H9 (cell line): Measurements from ENCODE around the gene NDE1. TPM values are rescaled to one million over a fixed set of nuclear protein-coding genes. Genes with fewer than 3 reads are reported as not detected.

ENCODE experiments used
- DNase-seq: peaks from one replicate; pipeline ENCODE4 v3.0.0-alpha.2; 2017
- H2AFZ ChIP-seq: one replicate; pipeline ENCODE4 v1.6.1; 2013; ENCODE audit warnings: mild to moderate bottlenecking, low read length, control low read depth, moderate library complexity
- H2AK5ac ChIP-seq: 2 replicates; pipeline ENCODE4 v1.6.1; 2013; ENCODE audit warnings: low read length, control low read depth, mixed read lengths; ENCODE audit not compliant: insufficient read length
- H2BK120ac ChIP-seq: one replicate; pipeline ENCODE4 v1.6.1; 2013; ENCODE audit warnings: low read depth, mild to moderate bottlenecking, low read length, control low read depth, inconsistent platforms; ENCODE audit not compliant: poor library complexity, severe bottlenecking
- H2BK12ac ChIP-seq: 2 replicates; pipeline ENCODE4 v1.6.1; 2013; ENCODE audit warnings: low read length, control low read depth, mixed read lengths, low read depth; ENCODE audit not compliant: insufficient read length
- H2BK15ac ChIP-seq: 2 replicates; pipeline ENCODE4 v1.6.1; 2013; ENCODE audit warnings: low read depth, low read length, control low read depth
- H2BK20ac ChIP-seq: one replicate; pipeline ENCODE4 v1.6.1; 2013; ENCODE audit warnings: low read depth, mild to moderate bottlenecking, low read length, control low read depth, inconsistent platforms; ENCODE audit not compliant: poor library complexity, severe bottlenecking
- H2BK5ac ChIP-seq: 2 replicates; pipeline ENCODE4 v1.6.1; 2013; ENCODE audit warnings: low read length, control low read depth, mixed read lengths; ENCODE audit not compliant: insufficient read length
- H3K14ac ChIP-seq: 2 replicates; pipeline ENCODE4 v1.6.1; 2013; ENCODE audit warnings: low read length, control low read depth; ENCODE audit not compliant: insufficient read depth
- H3K18ac ChIP-seq: 2 replicates; pipeline ENCODE4 v1.6.1; 2013; ENCODE audit warnings: low read depth, mild to moderate bottlenecking, mixed read lengths, low read length, control low read depth; ENCODE audit not compliant: insufficient read length
- H3K23ac ChIP-seq: 2 replicates; pipeline ENCODE4 v1.6.1; 2013; ENCODE audit warnings: low read length, control low read depth, mixed read lengths, low read depth; ENCODE audit not compliant: insufficient read length
- H3K23me2 ChIP-seq: 2 replicates; pipeline ENCODE4 v1.6.1; 2013; ENCODE audit warnings: low read depth, mild to moderate bottlenecking, mixed read lengths, low read length, control low read depth; ENCODE audit not compliant: insufficient read length, poor library complexity, severe bottlenecking
- H3K27ac ChIP-seq: 2 replicates; pipeline ENCODE4 v1.5.1; 2013; ENCODE audit warnings: low read length, control low read depth, mixed read lengths, low read depth; ENCODE audit not compliant: insufficient read length
- H3K27me3 ChIP-seq: 2 replicates; pipeline ENCODE4 v1.6.1; 2013; ENCODE audit warnings: low read length, control low read depth, inconsistent platforms; ENCODE audit not compliant: insufficient read depth
- H3K4ac ChIP-seq: 2 replicates; pipeline ENCODE4 v1.6.1; 2013; ENCODE audit warnings: low read depth, mild to moderate bottlenecking, control low read depth, inconsistent platforms, low read length, moderate library complexity
- H3K4me1 ChIP-seq: 2 replicates; pipeline ENCODE4 v1.6.1; 2013; ENCODE audit warnings: low read length, control low read depth, inconsistent platforms; ENCODE audit not compliant: insufficient read depth
- H3K4me2 ChIP-seq: 2 replicates; pipeline ENCODE4 v1.6.1; 2013; ENCODE audit warnings: low read length, control low read depth, mixed read lengths; ENCODE audit not compliant: insufficient read length, insufficient read depth
- H3K56ac ChIP-seq: 2 replicates; pipeline ENCODE4 v1.6.1; 2013; ENCODE audit warnings: low read depth, mild to moderate bottlenecking, mixed read lengths, low read length, control low read depth; ENCODE audit not compliant: insufficient read length
- H3K79me1 ChIP-seq: 2 replicates; pipeline ENCODE4 v1.6.1; 2013; ENCODE audit warnings: low read depth, mild to moderate bottlenecking, moderate library complexity, low read length, control low read depth, inconsistent platforms; ENCODE audit not compliant: insufficient read depth, poor library complexity, severe bottlenecking
- H3K79me2 ChIP-seq: 2 replicates; pipeline ENCODE4 v1.6.1; 2013; ENCODE audit warnings: low read length, control low read depth, inconsistent platforms; ENCODE audit not compliant: insufficient read depth
- H3K9ac ChIP-seq: 2 replicates; pipeline ENCODE4 v1.6.1; 2013; ENCODE audit warnings: low read length, control low read depth, mixed read lengths; ENCODE audit not compliant: insufficient read length; ENCODE audit errors: extremely low read depth
- H3K9me3 ChIP-seq: one replicate; pipeline ENCODE4 v1.6.1; 2013; ENCODE audit warnings: low read depth, low read length, inconsistent platforms; ENCODE audit not compliant: control insufficient read depth
- H3T11ph ChIP-seq: one replicate; pipeline ENCODE4 v1.6.1; 2013; ENCODE audit warnings: mild to moderate bottlenecking, low read length, control low read depth, inconsistent platforms
- H4K20me1 ChIP-seq: one replicate; pipeline ENCODE4 v1.6.1; 2013; ENCODE audit not compliant: control insufficient read depth, insufficient read length, insufficient read depth
- H4K5ac ChIP-seq: 2 replicates; pipeline ENCODE4 v1.6.1; 2013; ENCODE audit warnings: low read depth, mild to moderate bottlenecking, mixed read lengths, low read length, control low read depth; ENCODE audit not compliant: insufficient read length
- H4K8ac ChIP-seq: replicated peaks from 2 replicates; pipeline ENCODE4 v1.6.1; 2013; ENCODE audit warnings: low read length, control low read depth, mixed read lengths, low read depth; ENCODE audit not compliant: insufficient read length
- H4K91ac ChIP-seq: 2 replicates; pipeline ENCODE4 v1.6.1; 2013; ENCODE audit warnings: low read depth, mild to moderate bottlenecking, moderate library complexity, mixed read lengths, low read length, control low read depth; ENCODE audit not compliant: insufficient read length
- H3K27ac Mint-ChIP-seq, 3 experiments: 2 replicates in 2 of 3; 3 replicates in 1 of 3; pipeline ENCODE4 v1.8.0; 2020 to 2021; ENCODE audit warnings: mixed read lengths in 3 of 3, mild to moderate bottlenecking in 1 of 3, moderate library complexity in 1 of 3
- H3K27me3 Mint-ChIP-seq: 2 replicates; pipeline ENCODE4 v1.8.0; 2021; ENCODE audit warnings: low read depth, mild to moderate bottlenecking, moderate library complexity, mixed read lengths
- H3K36me3 Mint-ChIP-seq, 3 experiments: 2 replicates in 2 of 3; 3 replicates in 1 of 3; pipeline ENCODE4 v1.8.0; 2020 to 2021; ENCODE audit warnings: low read depth in 3 of 3, mixed read lengths in 3 of 3; ENCODE audit not compliant: insufficient read depth in 1 of 3
- H3K4me1 Mint-ChIP-seq, 2 experiments: 2 replicates each; pipeline ENCODE4 v1.8.0; 2020; ENCODE audit warnings: mixed read lengths in 2 of 2
- H3K4me3 Mint-ChIP-seq, 2 experiments: 2 replicates in 1 of 2; 3 replicates in 1 of 2; pipeline ENCODE4 v1.8.0; 2020 to 2021; ENCODE audit warnings: mild to moderate bottlenecking in 2 of 2, mixed read lengths in 2 of 2, moderate library complexity in 1 of 2
- H3K9me3 Mint-ChIP-seq, 2 experiments: 2 replicates in 1 of 2; 3 replicates in 1 of 2; pipeline ENCODE4 v1.8.0; 2020; ENCODE audit warnings: mild to moderate bottlenecking in 2 of 2, mixed read lengths in 2 of 2, moderate library complexity in 1 of 2
- CTCF ChIP-seq: fragments of 200-600 bp; sonication (generic); conservative IDR thresholded peaks from 3 replicates; pipeline ENCODE4 v1.8.0; 2021; ENCODE audit warnings: antibody characterized with exemption, mild to moderate bottlenecking
- WGBS: extraction: QIAGEN DNeasy Blood & Tissue Kit; methylation state at CpG from one replicate; pipeline ENCODE4 v1.1.7; 2013; ENCODE audit warnings: missing lambda C conversion rate, low lambda C conversion rate, mixed read lengths; ENCODE audit not compliant: insufficient read length; ENCODE audit errors: extremely low coverage; 5-methylcytosine and 5-hydroxymethylcytosine counted together
- total RNA-seq: library from RNA; stranded (reverse); gene quantifications from 2 replicates; pipeline ENCODE4 v1.2.1, GENCODE V29; 2021

Gene NDE1
- total RNA-seq, 1 experiment from 2014 or later: 49.6 TPM

GRCh38 chr16:15658149-15658548 is 8.1 kb downstream of the NDE1 start:
- no peak overlapping the region for H3T11ph ChIP-seq
- no peak for TF ChIP-seq CTCF
- H3K56ac ChIP-seq: no peak overlapping the region
- no peak overlapping the region for H3K4ac ChIP-seq
- H3K79me1 ChIP-seq: peaks cover 3% of the 10 kb centered on the region
- no peak overlapping the region for H2BK15ac ChIP-seq
- Mint-ChIP-seq H3K4me3 (no peak overlapping the region), H3K4me1 (peaks cover 0 to 3% of the 10 kb centered on the region in 2 experiments; a peak in 1 of 4 replicates), H3K27me3 (no peaks in the 10 kb centered on the region; the same call in 1 of the 2 replicates), H3K27ac (no peak overlapping the region), H3K9me3 (no peaks in the 10 kb centered on the region), H3K36me3 (peaks cover 2 to 14% (median 9%) of the 10 kb centered on the region in 3 experiments; a peak in 5 of 7 replicates)
- no peaks in the 10 kb centered on the region for H3K9me3 ChIP-seq
- H3K9ac ChIP-seq: no peak overlapping the region
- H3K27ac ChIP-seq: no peak overlapping the region
- no peak overlapping the region for H2BK20ac ChIP-seq
- WGBS: no CpG with 5 or more reads among the region's 6 CpGs
- no peaks in the 10 kb centered on the region for H3K27me3 ChIP-seq
- no peak overlapping the region; the same call in 1 of the 2 replicates for H3K14ac ChIP-seq
- no peak overlapping the region for H4K91ac ChIP-seq
- no peak overlapping the region for H4K8ac ChIP-seq
- no peak overlapping the region for H3K18ac ChIP-seq
- H2BK12ac ChIP-seq: no peak overlapping the region
- no peaks in the 10 kb centered on the region for H4K20me1 ChIP-seq
- no peak overlapping the region for H4K5ac ChIP-seq
- no peaks in the 10 kb centered on the region; the same call in 1 of the 2 replicates for H3K79me2 ChIP-seq
- no peaks in the 10 kb centered on the region for H3K23me2 ChIP-seq
- H3K4me2 ChIP-seq: no peak overlapping the region
- H2BK120ac ChIP-seq: no peak overlapping the region
- H3K23ac ChIP-seq: no peak overlapping the region
- H3K4me1 ChIP-seq: no peaks in the 10 kb centered on the region
- H2AFZ ChIP-seq: no peak overlapping the region
- no peak overlapping the region for H2AK5ac ChIP-seq
- H2BK5ac ChIP-seq: no peak overlapping the region
- DNase-seq: peak; percentile 30
